Trophoblast cell (in vitro differentiated cells and primary cell): Measurements from ENCODE around the gene ARAP2.

Source experiments
- DNase-seq, 2 donors: peaks; one replicate each; pipeline ENCODE4 v3.0.0-alpha.2; 2016
- H2AFZ ChIP-seq: 2 replicates; pipeline ENCODE4 v1.6.1; 2013; ENCODE audit warnings: low read length, moderate library complexity, mild to moderate bottlenecking; ENCODE audit not compliant: insufficient read depth, poor library complexity
- H2AK5ac ChIP-seq: 2 replicates; pipeline ENCODE4 v1.6.1; 2013; ENCODE audit warnings: mild to moderate bottlenecking, low read length
- H2BK120ac ChIP-seq: 2 replicates; pipeline ENCODE4 v1.6.1; 2013; ENCODE audit warnings: low read length, mild to moderate bottlenecking, moderate library complexity; ENCODE audit not compliant: insufficient read depth, poor library complexity
- H2BK12ac ChIP-seq: 2 replicates; pipeline ENCODE4 v1.6.1; 2013; ENCODE audit warnings: mild to moderate bottlenecking, low read length, moderate library complexity
- H2BK5ac ChIP-seq: 2 replicates; pipeline ENCODE4 v1.6.1; 2013; ENCODE audit warnings: low read length, low read depth, moderate library complexity, mild to moderate bottlenecking; ENCODE audit not compliant: poor library complexity
- H3K14ac ChIP-seq: 2 replicates; pipeline ENCODE4 v1.6.1; 2013; ENCODE audit warnings: mild to moderate bottlenecking, low read length
- H3K18ac ChIP-seq: 2 replicates; pipeline ENCODE4 v1.6.1; 2013; ENCODE audit warnings: mild to moderate bottlenecking, low read length
- H3K23ac ChIP-seq: 2 replicates; pipeline ENCODE4 v1.6.1; 2013; ENCODE audit warnings: low read length
- H3K27ac ChIP-seq: 2 replicates; pipeline ENCODE4 v1.5.1; 2013; ENCODE audit warnings: low read depth, mild to moderate bottlenecking, inconsistent platforms, low read length, moderate library complexity
- H3K27me3 ChIP-seq: 2 replicates; pipeline ENCODE4 v1.6.1; 2013; ENCODE audit warnings: inconsistent platforms, mild to moderate bottlenecking, low read length, moderate library complexity; ENCODE audit not compliant: insufficient read depth
- H3K36me3 ChIP-seq, 2 experiments: 1 replicate in 1 of 2; 2 replicates in 1 of 2; pipeline ENCODE4 v1.6.1; 2013; ENCODE audit warnings: low read length in 2 of 2, mild to moderate bottlenecking in 2 of 2, moderate library complexity in 1 of 2; ENCODE audit not compliant: insufficient read depth in 2 of 2, control insufficient read depth in 1 of 2
- H3K4ac ChIP-seq: 2 replicates; pipeline ENCODE4 v1.6.1; 2013; ENCODE audit warnings: low read depth, mild to moderate bottlenecking, low read length, moderate library complexity
- H3K4me1 ChIP-seq, 2 experiments: 1 replicate in 1 of 2; 2 replicates in 1 of 2; pipeline ENCODE4 v1.6.1; 2013; ENCODE audit warnings: low read length in 2 of 2, mild to moderate bottlenecking in 2 of 2, moderate library complexity in 1 of 2; ENCODE audit not compliant: insufficient read depth in 2 of 2, control insufficient read depth in 1 of 2
- H3K4me2 ChIP-seq: 2 replicates; pipeline ENCODE4 v1.6.1; 2013; ENCODE audit warnings: inconsistent platforms, mild to moderate bottlenecking, low read length, moderate library complexity
- H3K4me3 ChIP-seq: 2 replicates; pipeline ENCODE4 v1.5.1; 2013; ENCODE audit warnings: mild to moderate bottlenecking, low read depth, low read length, inconsistent platforms
- H3K79me1 ChIP-seq: one replicate; pipeline ENCODE4 v1.6.1; 2013; ENCODE audit warnings: low read length
- H3K79me2 ChIP-seq: 2 replicates; pipeline ENCODE4 v1.6.1; 2013; ENCODE audit warnings: low read length, mild to moderate bottlenecking; ENCODE audit not compliant: control insufficient read depth, insufficient read depth, poor library complexity
- H3K9ac ChIP-seq: 2 replicates; pipeline ENCODE4 v1.6.1; 2013; ENCODE audit warnings: mild to moderate bottlenecking, low read length
- H3K9me3 ChIP-seq: 2 replicates; pipeline ENCODE4 v1.6.1; 2013; ENCODE audit warnings: low read depth, mild to moderate bottlenecking, control low read depth, inconsistent platforms, low read length; ENCODE audit not compliant: insufficient read depth
- H4K12ac ChIP-seq: 2 replicates; pipeline ENCODE4 v1.6.1; 2013; ENCODE audit warnings: low read depth, mild to moderate bottlenecking, low read length, moderate library complexity
- H4K8ac ChIP-seq: 2 replicates; pipeline ENCODE4 v1.6.1; 2013; ENCODE audit warnings: low read depth, mild to moderate bottlenecking, low read length, moderate library complexity
- H4K91ac ChIP-seq: one replicate; pipeline ENCODE4 v1.6.1; 2013; ENCODE audit warnings: low read depth, mild to moderate bottlenecking, low read length, moderate library complexity
- WGBS: extraction: QIAGEN DNeasy Blood & Tissue Kit; methylation state at CpG from one replicate; pipeline ENCODE4 v1.1.7; 2013; ENCODE audit warnings: missing lambda C conversion rate; ENCODE audit not compliant: insufficient read length, insufficient coverage; ENCODE audit errors: extremely low coverage; 5-methylcytosine and 5-hydroxymethylcytosine counted together

Gene ARAP2

DNA sequence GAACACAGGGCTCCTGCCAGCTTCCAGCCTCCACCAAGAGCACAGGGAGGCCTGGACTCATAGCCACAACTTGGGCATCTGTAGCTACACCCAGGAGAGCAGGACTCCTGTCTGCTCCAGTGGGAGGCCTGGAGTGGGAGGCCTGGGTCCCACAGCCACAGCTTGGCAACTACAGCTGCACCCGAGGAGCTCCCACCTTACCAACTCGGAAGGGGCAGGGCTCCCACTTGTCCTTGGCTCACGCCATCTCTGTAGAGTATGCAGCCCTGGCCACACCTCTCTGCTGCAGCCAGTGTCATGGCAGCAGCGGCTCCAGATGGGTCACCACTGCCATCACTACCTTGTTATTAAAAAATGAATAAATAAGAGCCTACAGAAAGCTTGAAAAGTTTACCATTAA lies 45.5 kb downstream of the ARAP2 start:
- WGBS: no CpG with 5 or more reads among the region's 4 CpGs
- Histone ChIP-seq H3K4me2 (no peak overlapping the region), H4K12ac (no peak overlapping the region), H4K91ac (no peak overlapping the region), H3K9ac (no peak overlapping the region), H3K18ac (no peak overlapping the region), H3K79me2 (no peaks in the 10 kb centered on the region), H3K79me1 (no peaks in the 10 kb centered on the region), H3K14ac (no peak overlapping the region), H3K9me3 (peaks cover 4% of the 10 kb centered on the region), H3K4me1 (no peaks in the 10 kb centered on the region), H3K4me3 (no peak overlapping the region), H2AFZ (no peak overlapping the region), H2BK120ac (no peak overlapping the region), H3K4ac (no peak overlapping the region), H2BK12ac (no peak overlapping the region), H3K27me3 (no peaks in the 10 kb centered on the region), H3K36me3 (no peaks in the 10 kb centered on the region), H2AK5ac (no peak overlapping the region), H2BK5ac (no peak overlapping the region), H4K8ac (no peak overlapping the region), H3K27ac (no peak overlapping the region), H3K23ac (no peak overlapping the region)
- DNase-seq: no peak

- no peak overlapping the region for H3K23ac ChIP-seq
- no peak overlapping the region for H4K12ac ChIP-seq
- H2BK12ac ChIP-seq: no peak overlapping the region
- H3K79me1 ChIP-seq: no peaks in the 10 kb centered on the region
- no peak overlapping the region for H3K14ac ChIP-seq
- no peaks in the 10 kb centered on the region for H3K79me2 ChIP-seq
- H3K4me3 ChIP-seq: no peak overlapping the region
- H4K91ac ChIP-seq: no peak overlapping the region
- H2AK5ac ChIP-seq: no peak overlapping the region
- no peaks in the 10 kb centered on the region for H3K27me3 ChIP-seq
- H3K18ac ChIP-seq: no peak overlapping the region
- H2BK5ac ChIP-seq: no peak overlapping the region
- H3K9me3 ChIP-seq: peaks cover 4% of the 10 kb centered on the region
- H4K8ac ChIP-seq: no peak overlapping the region
- no peak overlapping the region for H3K4me2 ChIP-seq
- no peak for DNase-seq
- WGBS: no CpG with 5 or more reads among the region's 10 CpGs
- no peak overlapping the region for H3K4ac ChIP-seq
- no peak overlapping the region for H2AFZ ChIP-seq
- no peak overlapping the region for H2BK120ac ChIP-seq
- no peaks in the 10 kb centered on the region for H3K36me3 ChIP-seq
- no peaks in the 10 kb centered on the region for H3K4me1 ChIP-seq
- no peak overlapping the region for H3K9ac ChIP-seq
- no peak overlapping the region for H3K27ac ChIP-seq
Measured at GRCh38 chr4:36198068-36198808, 46.1 kb downstream of the ARAP2 start.

DNA sequence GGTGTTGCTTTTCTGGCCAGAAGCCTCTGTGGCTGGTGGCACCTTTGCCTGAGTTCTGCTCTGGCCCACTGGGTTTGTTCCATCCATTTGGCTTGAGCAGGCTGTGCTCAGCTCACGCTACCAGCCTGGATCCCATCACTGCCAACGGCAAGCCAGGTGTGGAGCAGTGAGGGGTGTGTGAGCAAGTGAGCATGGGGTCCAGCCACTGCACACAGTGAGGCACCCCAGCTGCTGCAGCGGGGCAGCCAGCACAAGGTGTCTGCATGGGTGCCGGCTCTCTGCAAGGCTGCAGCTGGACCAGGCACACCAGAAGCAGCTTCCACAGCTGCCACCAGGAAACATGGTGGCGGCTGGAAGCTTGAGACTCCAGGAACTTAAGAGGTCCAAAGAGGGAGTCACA lies 46.8 kb downstream of the ARAP2 start:
- Histone ChIP-seq H3K9ac (no peak overlapping the region), H2BK120ac (no peak overlapping the region), H3K23ac (no peak overlapping the region), H3K14ac (no peak overlapping the region), H4K91ac (no peak overlapping the region), H2AFZ (no peak overlapping the region), H3K79me2 (no peaks in the 10 kb centered on the region), H3K9me3 (peaks cover 4% of the 10 kb centered on the region), H3K27me3 (no peaks in the 10 kb centered on the region), H3K36me3 (no peaks in the 10 kb centered on the region), H2BK12ac (no peak overlapping the region), H4K12ac (no peak overlapping the region), H3K4ac (no peak overlapping the region), H3K4me1 (no peaks in the 10 kb centered on the region), H2BK5ac (no peak overlapping the region), H3K18ac (no peak overlapping the region), H3K4me2 (no peak overlapping the region), H3K79me1 (no peaks in the 10 kb centered on the region), H3K27ac (no peak overlapping the region), H2AK5ac (no peak overlapping the region), H4K8ac (no peak overlapping the region), H3K4me3 (no peak overlapping the region)
- no peak for DNase-seq
- WGBS: no CpG with 5 or more reads among the region's 5 CpGs

GRCh38 chr4:36196145-36196913 lies 48.0 kb downstream of the ARAP2 start:
- H2BK12ac ChIP-seq: no peak overlapping the region
- no peak overlapping the region for H4K12ac ChIP-seq
- no peak overlapping the region for H3K4me2 ChIP-seq
- H3K4ac ChIP-seq: no peak overlapping the region
- no peak overlapping the region for H2AFZ ChIP-seq
- no peak overlapping the region for H2BK5ac ChIP-seq
- no peak overlapping the region for H3K9ac ChIP-seq
- H3K14ac ChIP-seq: no peak overlapping the region
- no peak overlapping the region for H3K18ac ChIP-seq
- no peak overlapping the region for H2BK120ac ChIP-seq
- WGBS: no CpG with 5 or more reads among the region's 7 CpGs
- no peak for DNase-seq
- H3K9me3 ChIP-seq: peaks cover 4% of the 10 kb centered on the region
- H2AK5ac ChIP-seq: no peak overlapping the region
- H3K27me3 ChIP-seq: no peaks in the 10 kb centered on the region
- H3K79me1 ChIP-seq: no peaks in the 10 kb centered on the region
- H3K4me3 ChIP-seq: no peak overlapping the region
- H4K91ac ChIP-seq: no peak overlapping the region
- no peak overlapping the region for H3K27ac ChIP-seq
- H3K4me1 ChIP-seq: no peaks in the 10 kb centered on the region
- no peaks in the 10 kb centered on the region for H3K79me2 ChIP-seq
- no peak overlapping the region for H3K23ac ChIP-seq
- H3K36me3 ChIP-seq: no peaks in the 10 kb centered on the region
- H4K8ac ChIP-seq: no peak overlapping the region
